Neutrophil (primary cell): ENCODE measurements around the gene CMTM4.

Source experiments
- H3K27ac ChIP-seq: fragments of 200-600 bp; sonication (generic); 2 replicates; pipeline ENCODE4 v1.5.1; 2016; ENCODE audit warnings: mild to moderate bottlenecking, moderate library complexity
- H3K27me3 ChIP-seq: fragments of 200-600 bp; sonication (generic); 2 replicates; pipeline ENCODE4 v1.6.0; 2016; ENCODE audit warnings: mild to moderate bottlenecking
- H3K36me3 ChIP-seq: fragments of 200-600 bp; sonication (generic); 2 replicates; pipeline ENCODE4 v1.5.1; 2017
- H3K4me1 ChIP-seq, 2 experiments: fragments of 200-600 bp in 1 of 2; sonication (generic) in 1 of 2; 1 replicate in 1 of 2; 2 replicates in 1 of 2; pipeline versions ENCODE4 v1.5.1 to v1.6.1; 2013 to 2016; ENCODE audit warnings: low read depth in 1 of 2, low read length in 1 of 2, mild to moderate bottlenecking in 1 of 2, moderate library complexity in 1 of 2; ENCODE audit not compliant: control insufficient read depth in 1 of 2, insufficient read depth in 1 of 2
- H3K4me3 ChIP-seq, 2 experiments: fragments of 200-600 bp in 1 of 2; sonication (generic) in 1 of 2; 1 replicate in 1 of 2; 2 replicates in 1 of 2; pipeline ENCODE4 v1.5.1; 2013 to 2016; ENCODE audit warnings: low read depth in 1 of 2, low read length in 1 of 2, mild to moderate bottlenecking in 1 of 2, moderate library complexity in 1 of 2
- H3K9me3 ChIP-seq: fragments of 200-600 bp; sonication (generic); 2 replicates; pipeline ENCODE4 v1.5.1; 2016
- CTCF ChIP-seq: fragments of 200-600 bp; sonication (generic); IDR thresholded peaks from 2 replicates; pipeline ENCODE4 v1.5.1; 2016; ENCODE audit warnings: antibody characterized with exemption

The CMTM4 gene

GRCh38 chr16:66590322-66590721 lies 106.2 kb downstream of the CMTM4 start:
- peaks cover 43 to 64% of the 10 kb centered on the region in 2 experiments for H3K4me1 ChIP-seq
- no peak for TF ChIP-seq CTCF
- peak overlapping the region; percentile 50 to 79 for H3K4me3 ChIP-seq
- H3K27me3 ChIP-seq = no peaks in the 10 kb centered on the region
- peaks cover 21% of the 10 kb centered on the region for H3K36me3 ChIP-seq
- peak overlapping the region; percentile 90 for H3K27ac ChIP-seq
- H3K9me3 ChIP-seq = no peaks in the 10 kb centered on the region

- Histone ChIP-seq H3K9me3 (no peaks in the 10 kb centered on the region), H3K36me3 (peaks cover 21% of the 10 kb centered on the region), H3K27me3 (no peaks in the 10 kb centered on the region), H3K27ac (peak overlapping the region; percentile 90), H3K4me3 (peak overlapping the region; percentile 69 to 79), H3K4me1 (peaks cover 55 to 74% of the 10 kb centered on the region in 2 experiments)
- TF ChIP-seq CTCF = peak; percentile 90
Observed at GRCh38 chr16:66588981-66589713, 107.4 kb downstream of the CMTM4 start.

- Histone ChIP-seq H3K9me3 (no peaks in the 10 kb centered on the region), H3K4me1 (peaks cover 61 to 74% of the 10 kb centered on the region in 2 experiments), H3K36me3 (peaks cover 21% of the 10 kb centered on the region), H3K27me3 (no peaks in the 10 kb centered on the region), H3K27ac (peak overlapping the region; percentile 90), H3K4me3 (peak overlapping the region; percentile 69 to 79)
- TF ChIP-seq CTCF = no peak
Observed at GRCh38 chr16:66587881-66588600, 108.5 kb downstream of the CMTM4 start.

DNA sequence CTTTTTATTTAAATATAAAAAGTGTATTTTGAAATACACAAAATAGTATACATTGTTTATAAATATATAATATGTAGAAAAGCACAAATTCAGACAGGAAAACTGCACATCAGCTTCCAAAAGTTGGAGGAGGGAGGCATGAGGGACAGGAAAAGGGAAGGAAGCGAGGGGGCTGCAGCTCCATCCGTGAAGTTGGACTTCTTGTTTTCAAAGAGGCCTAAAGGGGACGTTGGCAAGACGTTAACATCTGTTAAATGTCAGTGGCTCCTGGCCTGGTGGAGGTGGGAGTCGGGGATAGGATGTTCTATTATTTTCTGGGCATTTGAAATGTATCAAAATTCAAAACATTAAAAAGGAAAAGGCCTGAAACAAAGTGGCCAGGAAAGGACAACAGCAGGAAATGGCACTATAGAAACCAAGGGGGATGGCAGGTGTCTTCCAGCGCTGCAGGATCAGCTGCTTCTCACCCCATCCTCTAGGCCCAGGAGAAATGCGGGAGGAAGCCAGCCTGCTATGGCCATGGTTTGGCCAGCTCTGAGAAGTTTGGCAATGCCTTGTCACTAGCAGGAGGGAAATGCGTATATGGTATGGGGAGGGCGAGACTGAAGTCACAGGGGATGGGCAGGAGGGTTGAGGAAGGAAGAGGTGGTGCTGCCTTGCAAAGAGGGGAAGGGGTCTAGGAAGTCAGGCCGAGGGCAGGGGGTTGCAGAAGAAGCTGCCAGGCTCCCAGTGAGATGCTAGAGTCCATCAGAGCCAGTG lies 110.9 kb downstream of the CMTM4 start:
- H3K9me3 ChIP-seq = no peaks in the 10 kb centered on the region
- H3K36me3 ChIP-seq = peaks cover 15% of the 10 kb centered on the region
- no peak for TF ChIP-seq CTCF
- peaks cover 54 to 63% of the 10 kb centered on the region in 2 experiments for H3K4me1 ChIP-seq
- peak overlapping the region; percentile 90 for H3K27ac ChIP-seq
- H3K27me3 ChIP-seq = peaks cover 9% of the 10 kb centered on the region
- peak overlapping the region; percentile 69 to 79 for H3K4me3 ChIP-seq

- H3K4me1 ChIP-seq = peaks cover 31 to 41% of the 10 kb centered on the region in 2 experiments
- no peaks in the 10 kb centered on the region for H3K36me3 ChIP-seq
- no peak overlapping the region for H3K27ac ChIP-seq
- no peak overlapping the region for H3K4me3 ChIP-seq
- no peak for TF ChIP-seq CTCF
- no peaks in the 10 kb centered on the region for H3K9me3 ChIP-seq
- peaks cover 50% of the 10 kb centered on the region for H3K27me3 ChIP-seq
Observed at GRCh38 chr16:66581246-66581952, 115.1 kb downstream of the CMTM4 start.
